Calu3 (cell line): ENCODE measurements around the gene AK2. TPM values are rescaled to one million over a fixed set of nuclear protein-coding genes. Genes with fewer than 3 reads are reported as not detected.

ENCODE experiments used
- BruUV-seq: library from RNA; stranded (reverse); fragments of 400-500 nt; replicated peaks from 2 replicates; lab custom pipeline; 2021; lab: Mats Ljungman, UMichigan
- CTCF ChIA-PET: fragments of 300-600 bp; sonication (Branson Sonifier 250); formaldehyde crosslinking; loops from one replicate; lab custom pipeline; 2022; ENCODE audit warnings: antibody characterized with exemption; lab: Charles Lee
- DNase-seq: peaks from one replicate; pipeline ENCODE4 v3.0.0; 2022
- H3K27ac Mint-ChIP-seq: one replicate; pipeline ENCODE4 v1.8.0; 2022; ENCODE audit warnings: mixed read lengths; ENCODE audit not compliant: unreplicated experiment
- H3K27me3 Mint-ChIP-seq: one replicate; pipeline ENCODE4 v1.8.0; 2022; ENCODE audit warnings: mixed read lengths; ENCODE audit not compliant: unreplicated experiment
- H3K36me3 Mint-ChIP-seq: one replicate; pipeline ENCODE4 v1.8.0; 2022; ENCODE audit warnings: mild to moderate bottlenecking, moderate library complexity, mixed read lengths; ENCODE audit not compliant: insufficient read depth, unreplicated experiment
- H3K4me1 Mint-ChIP-seq: one replicate; pipeline ENCODE4 v1.8.0; 2022; ENCODE audit warnings: mild to moderate bottlenecking, low read depth, mixed read lengths; ENCODE audit not compliant: unreplicated experiment
- H3K4me3 Mint-ChIP-seq: one replicate; pipeline ENCODE4 v1.8.0; 2022; ENCODE audit warnings: mild to moderate bottlenecking, low read depth, moderate library complexity, mixed read lengths; ENCODE audit not compliant: unreplicated experiment
- H3K9me3 Mint-ChIP-seq: one replicate; pipeline ENCODE4 v1.8.0; 2022; ENCODE audit warnings: low read depth, mixed read lengths; ENCODE audit not compliant: unreplicated experiment
- CTCF ChIP-seq: fragments of 200-600 bp; IDR thresholded peaks from one replicate; pipeline ENCODE4 v1.8.0; 2022; ENCODE audit warnings: antibody characterized with exemption; ENCODE audit not compliant: unreplicated experiment
- intact Hi-C: fragments of 100-400 bp; cut with micrococcal nuclease; formaldehyde crosslinking; loops from one replicate; pipeline ENCODE4 v1.10.0; 2022; ENCODE audit not compliant: unreplicated experiment
- total RNA-seq: library from RNA; stranded (reverse); gene quantifications from 2 replicates; pipeline ENCODE4 v1.2.3, GENCODE V29; 2022

Gene AK2
- total RNA-seq, 1 experiment from 2014 or later = 226 TPM

- CTCF ChIA-PET = interaction anchor here (0.6 to 3.2 kb wide), 9 partner anchors 10 to 1541 kb away, joined by 3 to 42 read pairs (median 3); no protein-coding TSS in a partner anchor
- intact Hi-C loops = no loop called here
- H3K27ac Mint-ChIP-seq = peak overlapping the region; percentile 61
These were observed 28.4 kb downstream of the AK2 start for GRCh38 chr1:33008051-33008914.

DNA sequence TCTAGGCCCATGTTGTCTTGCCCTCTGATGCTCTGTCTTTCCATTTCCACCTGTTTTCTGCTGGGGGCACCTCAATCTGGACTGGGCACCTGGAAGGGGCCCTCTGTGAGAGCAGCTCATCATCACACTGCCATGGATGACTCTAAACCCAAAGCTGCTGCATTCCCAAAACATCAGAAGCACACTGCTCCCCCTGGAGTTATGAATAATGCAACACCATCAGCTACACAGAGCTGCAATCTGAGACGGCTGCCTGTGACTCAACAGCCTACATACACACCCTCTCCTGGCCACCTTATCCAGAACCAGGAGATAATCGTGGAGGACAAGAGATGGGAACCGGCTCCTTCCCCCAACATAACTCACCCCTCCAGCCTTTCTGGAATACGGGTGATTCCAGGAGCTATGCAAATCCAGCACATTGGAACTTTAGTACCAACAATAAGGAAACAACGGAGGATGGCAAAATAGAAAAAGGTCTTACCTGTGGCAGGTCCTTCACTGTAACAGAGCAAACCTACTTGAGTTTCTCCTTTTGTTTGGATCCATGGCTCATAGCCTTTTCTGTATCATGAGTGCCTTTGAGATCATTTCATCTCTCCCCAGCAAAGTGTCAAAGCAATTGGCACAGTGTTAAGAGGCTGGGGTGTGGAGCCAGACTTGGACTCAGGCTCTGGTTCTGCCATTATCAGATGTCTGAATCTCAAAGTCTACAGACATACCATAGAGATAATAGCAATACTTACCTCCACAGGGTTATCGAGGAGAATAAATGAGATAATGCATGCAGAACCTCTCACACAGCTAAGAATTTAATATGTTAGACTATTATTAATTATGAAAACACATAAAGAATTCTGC, 29.3 kb downstream of the AK2 start:
- peak; percentile 67 for DNase-seq
- CTCF ChIA-PET = interaction anchor here (0.6 to 3.2 kb wide), 17 partner anchors 14 to 686 kb away, joined by 3 to 42 read pairs (median 4); partner anchors contain the start of gene RNF19B
- Mint-ChIP-seq H3K9me3 (no peaks in the 10 kb centered on the region), H3K4me1 (peaks cover 57% of the 10 kb centered on the region), H3K27me3 (no peaks in the 10 kb centered on the region), H3K27ac (peak overlapping the region; percentile 18), H3K36me3 (peaks cover 50% of the 10 kb centered on the region), H3K4me3 (no peak overlapping the region)
- no TSS peak for BruUV-seq
- intact Hi-C loops = loop anchor here (2.0 kb wide), 1 partner anchor 75 kb away; no protein-coding TSS in a partner anchor
- TF ChIP-seq CTCF = peak; percentile 71

More at GRCh38 chr1:33008051-33008914, 28.4 kb downstream of the AK2 start:
- no peaks in the 10 kb centered on the region for H3K9me3 Mint-ChIP-seq
- peaks cover 56% of the 10 kb centered on the region for H3K36me3 Mint-ChIP-seq
- peak; percentile 46 for DNase-seq
- peaks cover 52% of the 10 kb centered on the region for H3K4me1 Mint-ChIP-seq
- no peaks in the 10 kb centered on the region for H3K27me3 Mint-ChIP-seq
- TF ChIP-seq CTCF = no peak
- no TSS peak for BruUV-seq
- H3K4me3 Mint-ChIP-seq = no peak overlapping the region

GRCh38 chr1:33005838-33006421, 30.8 kb downstream of the AK2 start:
- peaks cover 35% of the 10 kb centered on the region for H3K36me3 Mint-ChIP-seq
- H3K9me3 Mint-ChIP-seq = no peaks in the 10 kb centered on the region
- intact Hi-C loops = loop anchor here (2.0 kb wide), 1 partner anchor 73 kb away; no protein-coding TSS in a partner anchor
- H3K27me3 Mint-ChIP-seq = no peaks in the 10 kb centered on the region
- H3K4me1 Mint-ChIP-seq = peaks cover 49% of the 10 kb centered on the region
- BruUV-seq = no TSS peak
- TF ChIP-seq CTCF = no peak
- H3K27ac Mint-ChIP-seq = no peak overlapping the region
- DNase-seq = no peak
- H3K4me3 Mint-ChIP-seq = no peak overlapping the region
- CTCF ChIA-PET = interaction anchor here (1.0 to 2.1 kb wide), 5 partner anchors 14 to 72 kb away, joined by 3 to 8 read pairs (median 4); no protein-coding TSS in a partner anchor
